IMR-90 (cell line): ENCODE data around the gene HLA-DRB1. TPM values are rescaled to one million over a fixed set of nuclear protein-coding genes. Genes with fewer than 3 reads are reported as not detected.

Experiments
- ATAC-seq: fragments of 200-7000 bp; cut with Tn5 transposase; 2 replicates; pipeline ENCODE4 v1.9.1; 2020; ENCODE audit warnings: low read depth, mild to moderate bottlenecking, moderate library complexity
- BruUV-seq: library from RNA; stranded (reverse); fragments of 400-500 nt; replicated peaks from 2 replicates; lab custom pipeline; 2021; lab: Mats Ljungman, UMichigan
- CTCF ChIA-PET: fragments of 300-600 bp; formaldehyde crosslinking; extraction: SDS; loops from one replicate; lab custom pipeline; 2021; ENCODE audit warnings: antibody characterized with exemption; lab: Yijun Ruan, JAX
- POLR2A ChIA-PET: fragments of 300-600 bp; sonication (Branson Sonifier 250); formaldehyde crosslinking; loops from one replicate; lab custom pipeline; 2022; ENCODE audit warnings: antibody characterized with exemption; ENCODE audit not compliant: unreplicated experiment; lab: Charles Lee
- DNase-seq: peaks from one replicate; pipeline ENCODE4 v3.0.0; 2013
- H2AFZ ChIP-seq: replicated peaks from 2 replicates; pipeline ENCODE3; 2013; ENCODE audit warnings: low read length, mild to moderate bottlenecking; ENCODE audit not compliant: poor library complexity
- H2AK5ac ChIP-seq: 2 replicates; pipeline ENCODE4 v1.6.1; 2013; ENCODE audit warnings: low read depth, low read length, inconsistent platforms
- H2AK9ac ChIP-seq: replicated peaks from 2 replicates; pipeline ENCODE3; 2013; ENCODE audit warnings: mild to moderate bottlenecking, low read depth, low read length, moderate library complexity; ENCODE audit not compliant: poor library complexity
- H2BK120ac ChIP-seq: 2 replicates; pipeline ENCODE4 v1.6.1; 2013; ENCODE audit warnings: low read depth, low read length, inconsistent platforms
- H2BK15ac ChIP-seq: 3 replicates; pipeline ENCODE4 v1.6.1; 2013; ENCODE audit warnings: low read depth, low read length, inconsistent platforms
- H2BK20ac ChIP-seq: 2 replicates; pipeline ENCODE4 v1.6.1; 2013; ENCODE audit warnings: low read depth, mild to moderate bottlenecking, inconsistent platforms, low read length, moderate library complexity
- H2BK5ac ChIP-seq: 2 replicates; pipeline ENCODE4 v1.6.1; 2013; ENCODE audit warnings: mild to moderate bottlenecking, low read depth, low read length, inconsistent platforms; ENCODE audit not compliant: poor library complexity, severe bottlenecking
- H3K14ac ChIP-seq: replicated peaks from 2 replicates; pipeline ENCODE4 v1.6.1; 2013; ENCODE audit warnings: low read depth, low read length, inconsistent platforms
- H3K18ac ChIP-seq: 2 replicates; pipeline ENCODE4 v1.6.1; 2013; ENCODE audit warnings: low read depth, low read length, control low read depth
- H3K23ac ChIP-seq: 2 replicates; pipeline ENCODE4 v1.6.1; 2013; ENCODE audit warnings: low read depth, low read length, inconsistent platforms
- H3K27ac ChIP-seq: 2 replicates; pipeline ENCODE4 v1.5.1; 2013; ENCODE audit warnings: mild to moderate bottlenecking, control low read depth, low read length; ENCODE audit not compliant: insufficient read depth
- H3K27me3 ChIP-seq: 2 replicates; pipeline ENCODE4 v1.6.1; 2013; ENCODE audit warnings: low read length; ENCODE audit not compliant: control insufficient read depth, insufficient read depth
- H3K36me3 ChIP-seq: 2 replicates; pipeline ENCODE4 v1.6.1; 2013; ENCODE audit warnings: low read length, mixed read lengths; ENCODE audit not compliant: control insufficient read depth, insufficient read depth
- H3K4ac ChIP-seq: 2 replicates; pipeline ENCODE4 v1.6.1; 2013; ENCODE audit warnings: low read depth, low read length, inconsistent platforms
- H3K4me1 ChIP-seq: 2 replicates; pipeline ENCODE4 v1.6.1; 2013; ENCODE audit warnings: low read length, mixed read lengths; ENCODE audit not compliant: control insufficient read depth, insufficient read depth
- H3K4me2 ChIP-seq: 2 replicates; pipeline ENCODE4 v1.6.1; 2013; ENCODE audit warnings: low read depth, mild to moderate bottlenecking, control low read depth, low read length, moderate library complexity
- H3K4me3 ChIP-seq: 2 replicates; pipeline ENCODE4 v1.5.1; 2013; ENCODE audit warnings: low read depth, mild to moderate bottlenecking, control low read depth, low read length, moderate library complexity; ENCODE audit not compliant: insufficient read depth
- H3K56ac ChIP-seq: 2 replicates; pipeline ENCODE4 v1.6.1; 2013; ENCODE audit warnings: low read length, inconsistent platforms; ENCODE audit not compliant: insufficient read depth; ENCODE audit errors: extremely low read depth
- H3K79me1 ChIP-seq, 2 experiments: 2 replicates each; pipeline ENCODE4 v1.6.1; 2013; ENCODE audit warnings: low read length in 2 of 2, inconsistent platforms in 1 of 2, low read depth in 1 of 2
- H3K9ac ChIP-seq: 2 replicates; pipeline ENCODE4 v1.6.1; 2013; ENCODE audit warnings: low read depth, low read length, control low read depth
- H3K9me1 ChIP-seq: 2 replicates; pipeline ENCODE4 v1.6.1; 2013; ENCODE audit warnings: low read length, inconsistent platforms; ENCODE audit not compliant: insufficient read depth
- H3K9me3 ChIP-seq: 2 replicates; pipeline ENCODE4 v1.6.1; 2013; ENCODE audit warnings: low read length; ENCODE audit not compliant: control insufficient read depth, insufficient read depth
- H4K20me1 ChIP-seq: 2 replicates; pipeline ENCODE4 v1.6.1; 2013; ENCODE audit warnings: low read length, inconsistent platforms; ENCODE audit not compliant: insufficient read depth
- H4K5ac ChIP-seq: 2 replicates; pipeline ENCODE4 v1.6.1; 2013; ENCODE audit warnings: mild to moderate bottlenecking, low read depth, low read length, control low read depth
- H4K8ac ChIP-seq, 2 experiments: 2 replicates each; pipeline ENCODE4 v1.6.1; 2013; ENCODE audit warnings: low read depth in 2 of 2, low read length in 2 of 2, control low read depth in 1 of 2, inconsistent platforms in 1 of 2
- H4K91ac ChIP-seq: 2 replicates; pipeline ENCODE4 v1.6.1; 2013; ENCODE audit warnings: low read depth, low read length, inconsistent platforms; ENCODE audit not compliant: insufficient read depth
- NFE2L2 ChIP-seq: fragments of 150-350 bp; IDR thresholded peaks from 2 replicates; pipeline ENCODE4 v1.6.1; 2016; ENCODE audit warnings: low read depth, mild to moderate bottlenecking, low read length
- POLR2A ChIP-seq: IDR thresholded peaks from 2 replicates; pipeline ENCODE4 v1.6.1; 2012; ENCODE audit warnings: mild to moderate bottlenecking, low read depth, low read length
- WGBS, 2 experiments: methylation state at CpG; one replicate each; pipeline versions ENCODE4 v1.1.5 to v1.1.7; 2013; ENCODE audit warnings: missing lambda C conversion rate in 2 of 2; ENCODE audit not compliant: insufficient read length in 1 of 2; ENCODE audit errors: extremely low coverage in 2 of 2; 5-methylcytosine and 5-hydroxymethylcytosine counted together
- dilution Hi-C: fragments of 300-500 bp; cut with HindIII; formaldehyde crosslinking; loops from one replicate; pipeline ENCODE4 v1.14.3; 2018; ENCODE audit warnings: low sequenced_read_pairs; ENCODE audit not compliant: unreplicated experiment
- in situ Hi-C: fragments of 300-500 bp; cut with MboI; formaldehyde crosslinking; loops from 3 replicates; pipeline ENCODE4 v1.14.3; 2019; ENCODE audit warnings: low sequenced_read_pairs, inconsistent platforms, mixed read lengths
- intact Hi-C: fragments of 100-400 bp; cut with micrococcal nuclease; formaldehyde crosslinking; loops from 2 replicates; pipeline ENCODE4 v1.10.0; 2022
- polyA plus RNA-seq, 3 experiments: library from polyadenylated mRNA; depleted of rRNA; stranded (reverse); fragments of >200 nt; gene quantifications; 2 replicates each; pipeline ENCODE4 v1.2.3, GENCODE V29; 2012; ENCODE audit warnings: low replicate concordance in 1 of 3
- total RNA-seq: library from RNA; depleted of rRNA; stranded (reverse); fragments of >200 nt; gene quantifications from 2 replicates; pipeline ENCODE4 v1.2.3, GENCODE V29; 2012

The HLA-DRB1 gene
- total and polyA plus RNA-seq, 2 of the 4 experiments (the other 2 are of a cell fraction): not detected

- no CpG with 5 or more reads among the region's 6 CpGs for WGBS, 2 experiments
- intact Hi-C loops (no loop called here), dilution Hi-C loops (no loop called here), in situ Hi-C loops (no loop called here)
- no peak overlapping the region for H4K5ac ChIP-seq
- BruUV-seq: no TSS peak
- DNase-seq (no peak), ATAC-seq (no peak)
- H3K4ac ChIP-seq: no peak overlapping the region
- H2AFZ ChIP-seq: no peak overlapping the region
- no peak overlapping the region for H2BK5ac ChIP-seq
- H2BK20ac ChIP-seq: no peak overlapping the region
- no peak overlapping the region for H2AK5ac ChIP-seq
- no peak overlapping the region for H4K91ac ChIP-seq
- no peak for TF ChIP-seq POLR2A
- TF ChIP-seq NFE2L2: no peak
- no peak overlapping the region for H3K4me3 ChIP-seq
- no peak overlapping the region for H3K4me2 ChIP-seq
- no peaks in the 10 kb centered on the region for H3K36me3 ChIP-seq
- no peak overlapping the region for H3K56ac ChIP-seq
- no peak overlapping the region for H2BK120ac ChIP-seq
- H3K4me1 ChIP-seq: no peaks in the 10 kb centered on the region
- H3K9me1 ChIP-seq: no peaks in the 10 kb centered on the region
- no peak overlapping the region for H3K27ac ChIP-seq
- no peaks in the 10 kb centered on the region for H4K20me1 ChIP-seq
- no peak overlapping the region for H4K8ac ChIP-seq
- ChIA-PET CTCF (no interaction called here), POLR2A (no interaction called here)
- no peaks in the 10 kb centered on the region for H3K79me1 ChIP-seq
- H3K23ac ChIP-seq: no peak overlapping the region
- no peak overlapping the region for H3K18ac ChIP-seq
- H2AK9ac ChIP-seq: no peak overlapping the region
- H3K9me3 ChIP-seq: no peaks in the 10 kb centered on the region
- no peaks in the 10 kb centered on the region for H3K27me3 ChIP-seq
- H2BK15ac ChIP-seq: no peak overlapping the region
- no peak overlapping the region for H3K14ac ChIP-seq
- no peak overlapping the region for H3K9ac ChIP-seq
Measured at GRCh38 chr6:32568561-32568960, 21.1 kb downstream of the HLA-DRB1 start.
